ENCODE results near the gene HSD17B3.

DNA sequence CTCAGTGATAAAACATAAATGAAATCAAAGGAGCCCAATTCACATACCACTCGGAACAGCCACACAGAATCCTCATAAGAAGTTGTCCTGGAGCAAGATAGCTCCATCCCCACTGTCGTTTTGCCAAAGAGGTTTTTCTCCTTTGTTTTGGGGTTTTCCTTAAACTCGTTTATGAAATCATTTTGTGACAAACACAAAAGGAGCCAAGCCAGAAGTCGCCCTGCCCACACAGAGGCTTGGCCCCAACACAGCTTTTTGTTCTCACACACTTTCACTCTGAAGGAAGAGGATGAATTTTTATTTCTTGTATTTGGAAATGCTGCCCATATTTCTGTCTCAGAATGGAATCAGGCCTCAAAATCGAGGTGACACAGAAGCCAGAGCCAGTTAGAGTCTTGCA lies 113.4 kb downstream of the HSD17B3 start:
- TF ChIP-seq, protein P1, sequence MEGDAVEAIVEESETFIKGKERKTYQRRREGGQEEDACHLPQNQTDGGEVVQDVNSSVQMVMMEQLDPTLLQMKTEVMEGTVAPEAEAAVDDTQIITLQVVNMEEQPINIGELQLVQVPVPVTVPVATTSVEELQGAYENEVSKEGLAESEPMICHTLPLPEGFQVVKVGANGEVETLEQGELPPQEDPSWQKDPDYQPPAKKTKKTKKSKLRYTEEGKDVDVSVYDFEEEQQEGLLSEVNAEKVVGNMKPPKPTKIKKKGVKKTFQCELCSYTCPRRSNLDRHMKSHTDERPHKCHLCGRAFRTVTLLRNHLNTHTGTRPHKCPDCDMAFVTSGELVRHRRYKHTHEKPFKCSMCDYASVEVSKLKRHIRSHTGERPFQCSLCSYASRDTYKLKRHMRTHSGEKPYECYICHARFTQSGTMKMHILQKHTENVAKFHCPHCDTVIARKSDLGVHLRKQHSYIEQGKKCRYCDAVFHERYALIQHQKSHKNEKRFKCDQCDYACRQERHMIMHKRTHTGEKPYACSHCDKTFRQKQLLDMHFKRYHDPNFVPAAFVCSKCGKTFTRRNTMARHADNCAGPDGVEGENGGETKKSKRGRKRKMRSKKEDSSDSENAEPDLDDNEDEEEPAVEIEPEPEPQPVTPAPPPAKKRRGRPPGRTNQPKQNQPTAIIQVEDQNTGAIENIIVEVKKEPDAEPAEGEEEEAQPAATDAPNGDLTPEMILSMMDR (IDR thresholded peaks at IDR 0.05; ENCODE audit: low read length): no peak
- no peak for TF ChIP-seq EZH2 (IDR thresholded peaks at IDR 0.05; ENCODE audit: borderline replicate concordance, low read length)
